HG02763 (cell line): ENCODE measurements around the gene MYO1D.

Experiments used
- ATAC-seq: cut with Tn5 transposase; IDR thresholded peaks from one replicate; pipeline ENCODE4 v1.9.1; 2021; ENCODE audit warnings: mild to moderate bottlenecking, moderate library complexity; ENCODE audit not compliant: unreplicated experiment

MYO1D gene

GRCh38 chr17:32516940-32517701 lies 359.8 kb downstream of the MYO1D start:
- no peak for ATAC-seq

- ATAC-seq: no peak
These were observed 360.5 kb downstream of the MYO1D start for GRCh38 chr17:32516450-32516849.

GRCh38 chr17:32515677-32516383 lies 361.1 kb downstream of the MYO1D start:
- ATAC-seq: no peak

DNA sequence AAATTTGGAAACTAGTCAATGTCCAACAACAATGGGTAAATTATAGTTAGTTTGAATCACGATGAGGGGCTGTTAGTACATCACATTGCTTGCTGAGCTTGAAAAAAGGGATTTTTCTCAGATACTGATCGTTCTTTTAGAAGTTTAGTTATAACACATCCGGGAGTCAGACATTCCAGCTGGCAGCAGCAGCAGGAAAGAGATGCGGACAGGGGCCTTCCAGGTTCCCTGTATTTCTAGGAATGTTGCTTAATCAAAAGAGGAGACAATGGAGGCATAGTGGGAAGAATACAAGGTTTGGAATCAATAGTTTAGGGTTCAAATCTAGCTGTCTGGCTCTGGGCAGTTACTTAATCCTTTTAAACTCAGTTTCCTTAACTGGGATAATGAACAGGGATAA lies 362.3 kb downstream of the MYO1D start:
- ATAC-seq: no peak

DNA sequence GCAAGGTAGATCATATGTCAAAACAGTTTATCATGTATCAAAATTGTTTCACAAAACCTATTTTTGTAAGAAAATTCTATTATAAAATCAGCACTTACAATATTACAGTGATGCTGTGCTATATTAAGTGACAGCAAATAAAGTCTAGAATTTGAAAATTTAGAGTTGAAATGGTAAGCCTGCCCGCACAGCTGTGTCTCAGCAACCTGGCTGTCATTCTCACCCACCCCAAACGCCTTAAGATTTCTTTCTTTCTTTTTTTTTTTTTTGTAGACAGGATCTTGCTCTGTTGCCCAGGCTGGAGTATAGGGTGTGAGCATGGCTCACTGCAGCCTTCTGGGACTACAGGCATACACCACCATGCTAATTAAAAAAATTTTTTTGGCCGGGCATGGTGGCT lies 363.3 kb downstream of the MYO1D start:
- ATAC-seq: no peak

- ATAC-seq: no peak
These were observed 364.6 kb downstream of the MYO1D start for GRCh38 chr17:32512328-32512727.

DNA sequence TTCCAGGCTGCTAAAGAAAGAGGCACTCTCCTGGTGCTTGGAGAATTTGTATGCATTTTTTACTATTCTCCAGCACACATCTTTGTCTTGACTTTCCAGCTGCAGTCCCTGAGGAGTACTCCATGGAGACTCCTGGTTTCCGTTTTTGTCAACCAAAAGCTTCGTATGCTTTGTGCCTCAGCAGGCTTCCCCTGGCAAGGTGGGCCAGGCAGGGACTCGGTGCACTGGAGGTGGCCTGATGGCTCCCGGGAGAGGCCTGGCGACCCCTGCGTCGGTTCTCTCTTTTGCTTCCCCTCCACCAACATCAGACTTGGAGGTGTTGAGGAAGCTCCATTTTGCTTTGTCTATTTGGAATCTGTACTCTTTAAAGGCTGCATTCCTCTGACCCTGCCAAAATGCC lies 366.5 kb downstream of the MYO1D start:
- no peak for ATAC-seq

DNA sequence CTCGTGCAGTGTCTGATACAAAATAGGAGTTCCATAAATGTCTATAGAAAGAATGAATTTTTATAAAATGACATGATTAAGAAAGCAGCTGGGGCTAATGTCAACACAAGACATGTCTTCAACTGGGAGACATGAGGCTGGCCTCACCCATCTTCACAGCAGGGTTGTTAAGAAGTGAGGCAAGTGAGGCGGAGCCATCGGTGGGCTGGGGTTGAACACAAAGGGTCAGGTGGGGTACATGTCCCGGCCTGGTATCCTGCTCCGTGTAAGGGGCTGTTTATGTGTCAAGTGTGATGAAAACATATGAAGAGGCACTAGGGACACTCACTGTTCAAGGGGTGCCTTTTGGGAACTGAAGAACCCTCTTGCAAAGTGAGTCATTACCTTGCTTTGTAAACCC lies 368.0 kb downstream of the MYO1D start:
- no peak for ATAC-seq

DNA sequence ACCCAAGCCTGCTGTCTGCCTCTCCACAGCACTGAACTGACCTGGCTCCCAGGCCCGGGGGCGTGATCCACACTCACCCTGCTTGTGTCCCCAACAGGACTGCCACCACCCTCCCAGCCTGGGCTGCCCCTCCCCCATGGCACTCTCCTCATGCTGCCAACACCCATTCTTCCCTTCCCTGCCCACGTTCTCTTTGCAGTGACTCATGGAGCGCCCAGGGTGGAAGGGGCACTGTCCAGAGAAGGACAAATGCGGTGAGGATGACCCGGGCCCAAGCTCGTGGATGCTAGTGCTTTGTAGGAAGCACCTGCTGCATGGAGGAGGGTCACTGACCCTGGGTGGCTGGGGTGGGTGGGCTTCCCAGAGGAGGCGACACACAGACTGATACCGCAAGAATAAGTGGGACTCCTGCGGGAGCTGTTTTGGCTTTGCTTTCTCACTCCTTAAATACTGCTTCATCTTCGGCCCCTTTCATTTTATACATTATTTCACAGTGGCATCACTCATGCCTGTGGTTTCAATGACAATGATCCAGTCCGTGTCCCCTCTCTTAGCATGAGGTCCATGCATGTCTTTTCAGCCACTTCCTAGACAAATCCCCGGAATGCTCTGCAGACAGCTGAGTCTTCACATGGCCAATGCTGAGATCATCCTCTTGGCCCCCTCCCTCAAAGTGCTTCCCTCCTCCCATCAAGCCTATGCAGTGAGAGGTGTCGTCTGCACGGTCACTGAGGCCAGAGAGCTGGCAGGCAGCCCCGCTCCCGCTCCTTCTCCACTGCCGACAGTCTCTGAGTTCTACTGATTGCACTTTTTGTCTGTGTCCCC lies 372.5 kb downstream of the MYO1D start:
- no peak for ATAC-seq

DNA sequence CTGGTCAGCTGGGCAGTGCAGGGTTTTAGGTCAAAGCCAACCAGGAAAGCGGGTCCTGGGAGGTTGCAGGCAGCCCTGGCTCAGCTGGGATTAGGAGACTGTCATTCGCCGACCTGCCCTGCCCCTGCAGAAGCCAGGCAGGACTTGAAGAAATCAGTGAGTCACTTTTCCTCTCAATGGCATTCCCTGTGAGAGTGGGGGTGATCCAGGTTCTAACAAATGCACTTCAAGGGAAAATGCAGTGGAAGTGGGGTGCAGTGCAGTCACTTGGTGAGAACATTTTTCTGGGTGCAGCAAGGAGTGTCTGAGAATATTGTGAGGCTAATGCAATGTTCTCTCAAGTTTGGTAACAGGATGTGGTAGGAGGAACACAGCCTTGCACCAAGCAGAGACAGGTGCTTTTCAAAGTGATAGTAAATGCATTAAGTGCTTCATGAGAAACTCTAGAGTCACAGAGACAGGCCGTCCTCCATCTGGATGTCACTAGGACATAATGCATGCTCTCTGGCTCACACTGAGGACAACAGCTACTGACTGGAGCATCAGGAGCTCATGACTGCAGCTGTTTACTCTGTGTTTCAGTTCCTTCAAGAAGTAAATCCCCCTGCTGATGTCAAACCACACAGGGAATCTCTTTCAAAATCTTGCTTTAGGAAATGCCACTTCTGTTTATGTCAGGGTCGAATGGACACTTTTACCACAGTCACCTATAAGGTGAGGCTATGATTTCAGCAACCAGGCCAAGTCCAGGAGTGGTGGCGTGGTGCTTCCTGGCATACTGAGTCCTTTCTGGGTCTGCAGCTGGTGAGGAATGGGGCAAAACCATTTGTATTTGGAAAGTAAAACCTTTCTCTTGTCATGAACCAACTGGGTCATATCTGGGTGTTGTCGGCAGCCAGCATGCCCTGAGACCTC lies 373.4 kb downstream of the MYO1D start:
- ATAC-seq: peak; percentile 81

DNA sequence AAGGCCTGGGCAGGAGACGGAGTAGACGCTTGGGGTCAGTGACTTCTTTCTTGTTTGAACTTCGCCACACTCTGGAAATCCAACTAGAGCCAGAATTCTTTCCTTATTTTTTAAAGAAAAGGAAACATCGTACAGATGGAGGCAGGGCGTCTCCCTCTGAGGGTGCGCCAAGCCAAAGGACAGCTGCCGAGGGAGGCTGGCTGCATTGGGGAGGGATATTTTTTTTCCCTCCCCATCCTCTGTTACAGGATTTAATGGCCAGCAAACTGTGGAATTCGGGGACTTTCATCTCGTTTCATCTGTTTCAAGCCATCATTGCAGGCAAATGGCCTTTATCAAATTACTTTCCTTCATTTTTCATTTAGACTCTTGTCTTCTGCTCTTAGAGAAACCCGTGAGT lies 374.2 kb downstream of the MYO1D start:
- ATAC-seq: no peak

DNA sequence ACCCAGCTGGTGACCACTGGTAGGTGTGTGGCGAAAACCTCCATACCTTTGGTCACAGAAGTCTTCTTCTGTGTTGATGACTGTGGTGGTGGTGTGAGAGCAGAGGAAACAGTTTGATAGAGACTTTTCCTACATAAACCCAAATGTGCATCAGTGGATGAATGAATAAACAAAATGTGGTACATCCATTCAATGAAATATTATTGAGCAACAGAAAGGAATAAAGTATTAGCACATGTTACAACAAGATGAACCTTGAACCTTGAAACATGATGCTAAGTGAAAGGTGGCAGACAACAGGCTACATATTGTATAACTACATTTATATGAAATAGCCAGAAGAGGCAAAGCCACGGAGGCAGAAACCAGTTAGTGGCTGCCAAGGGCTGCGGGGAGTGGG lies 374.9 kb downstream of the MYO1D start:
- ATAC-seq: no peak

- no peak for ATAC-seq
These were observed 378.5 kb downstream of the MYO1D start for GRCh38 chr17:32498391-32498790.

DNA sequence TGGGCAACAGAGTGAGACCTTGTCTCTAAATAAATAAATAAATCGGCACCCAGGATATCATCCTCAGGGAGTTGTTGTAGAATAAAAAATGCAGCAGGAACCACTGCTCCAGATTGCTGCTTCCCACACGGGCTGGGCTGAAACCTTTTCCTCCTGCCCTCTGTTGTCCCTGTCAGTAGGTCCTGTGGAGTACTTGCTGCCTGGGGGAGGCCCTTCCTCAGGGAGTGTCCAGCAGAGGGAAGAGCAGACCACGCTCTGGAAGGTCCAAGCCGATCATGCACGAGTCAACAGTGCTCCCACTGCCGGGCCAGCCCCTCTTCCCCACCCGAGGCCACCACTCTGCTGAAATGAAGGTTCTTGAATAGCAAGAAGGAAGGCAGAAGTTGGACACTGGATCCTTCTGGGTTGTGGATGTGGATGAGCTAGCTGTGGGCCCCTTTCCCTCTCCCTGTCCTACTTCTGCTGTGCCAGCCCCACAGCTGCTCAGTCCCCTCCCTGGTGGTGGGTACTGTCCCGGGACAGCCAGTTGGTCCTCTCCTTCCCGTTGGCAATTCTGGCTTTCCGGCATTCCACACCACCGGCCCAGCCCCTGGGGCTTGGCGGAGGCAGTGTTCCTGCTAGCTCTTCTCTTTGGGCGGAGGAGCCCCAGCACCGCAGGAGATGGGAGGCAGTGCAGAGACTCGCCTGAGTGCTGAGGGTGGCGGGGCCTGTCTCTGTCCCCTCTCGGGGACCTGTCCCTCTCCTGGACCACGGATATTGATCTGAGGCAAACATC lies 379.3 kb downstream of the MYO1D start:
- no peak for ATAC-seq

- no peak for ATAC-seq
These were observed 380.4 kb downstream of the MYO1D start for GRCh38 chr17:32496395-32497073.

GRCh38 chr17:32495359-32496231 lies 381.3 kb downstream of the MYO1D start:
- no peak for ATAC-seq

DNA sequence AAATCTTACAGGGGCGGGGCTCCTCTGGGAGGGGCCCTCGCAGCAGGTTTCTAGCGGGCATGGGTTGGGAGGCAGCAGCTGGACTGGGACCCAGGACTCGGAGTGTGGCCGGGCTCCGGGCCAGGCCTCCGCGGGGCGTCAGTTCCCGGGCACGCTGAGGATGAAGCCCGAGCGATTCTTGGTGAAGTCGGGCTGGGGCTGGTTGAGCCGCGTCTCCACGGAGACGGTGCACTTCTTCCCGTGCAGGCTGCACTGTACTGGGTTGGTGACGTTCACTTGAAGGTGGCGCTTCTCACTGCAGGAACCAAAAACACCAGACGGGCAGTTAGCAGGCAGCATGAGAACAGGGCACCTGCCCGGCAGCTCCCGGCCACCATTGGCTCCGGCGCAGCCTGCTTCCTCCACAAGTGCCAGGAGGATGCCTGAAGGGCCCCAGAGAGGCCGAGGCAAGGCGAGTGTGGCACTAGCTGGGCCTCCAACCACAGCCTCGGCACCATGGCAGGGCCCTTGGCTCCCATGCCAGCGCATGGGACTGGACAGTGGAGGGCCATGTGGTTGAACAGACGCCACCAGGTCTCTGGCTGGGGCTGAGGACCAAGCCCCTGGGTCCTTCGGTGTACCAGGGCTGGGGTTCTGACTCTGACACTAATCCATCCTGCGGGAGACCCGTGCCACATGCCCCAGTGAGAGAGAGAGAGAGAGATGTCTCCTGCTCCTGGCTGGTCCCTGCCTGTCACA lies 382.1 kb downstream of the MYO1D start:
- ATAC-seq: no peak
